HG03520 (cell line): ENCODE measurements around the gene SHC2.
"Not testable (repeated sequence)": the region's sequence is repeated elsewhere in the genome, so short reads cannot be mapped to it uniquely, and the experiment has no call there.

Experiments used
- ATAC-seq: cut with Tn5 transposase; IDR thresholded peaks from one replicate; pipeline ENCODE4 v1.9.1; 2021; ENCODE audit warnings: mild to moderate bottlenecking, moderate library complexity; ENCODE audit not compliant: unreplicated experiment

Gene SHC2

GRCh38 chr19:449916-450315, 10.9 kb downstream of the SHC2 start:
- ATAC-seq: no peak

- ATAC-seq: no peak
Measured at GRCh38 chr19:447816-448560, 12.8 kb downstream of the SHC2 start.

GRCh38 chr19:447064-447426, 13.8 kb downstream of the SHC2 start:
- ATAC-seq: no peak

- ATAC-seq: no peak
Measured at GRCh38 chr19:444677-445210, 16.1 kb downstream of the SHC2 start.

- no peak for ATAC-seq
Measured at GRCh38 chr19:443005-443404, 17.8 kb downstream of the SHC2 start.

GRCh38 chr19:442085-442484, 18.7 kb downstream of the SHC2 start:
- no peak for ATAC-seq

GRCh38 chr19:441213-441836, 19.5 kb downstream of the SHC2 start:
- ATAC-seq: no peak

GRCh38 chr19:440391-441212, 20.2 kb downstream of the SHC2 start:
- ATAC-seq: no peak

GRCh38 chr19:439167-439900, 21.5 kb downstream of the SHC2 start:
- ATAC-seq: no peak

GRCh38 chr19:438416-438958, 22.3 kb downstream of the SHC2 start:
- no peak for ATAC-seq

- ATAC-seq: no peak
Measured at GRCh38 chr19:437041-437440, 23.8 kb downstream of the SHC2 start.

- no peak for ATAC-seq
Measured at GRCh38 chr19:436413-436950, 24.4 kb downstream of the SHC2 start.

- ATAC-seq: no peak
Measured at GRCh38 chr19:435707-436412, 25.0 kb downstream of the SHC2 start.

- ATAC-seq: no peak
Measured at GRCh38 chr19:435056-435706, 25.7 kb downstream of the SHC2 start.

GRCh38 chr19:434152-434960, 26.5 kb downstream of the SHC2 start:
- ATAC-seq: no peak

GRCh38 chr19:430701-431100, 30.1 kb downstream of the SHC2 start:
- no peak for ATAC-seq

- ATAC-seq: no peak
Measured at GRCh38 chr19:428149-428548, 32.7 kb downstream of the SHC2 start.

GRCh38 chr19:427675-428074, 33.2 kb downstream of the SHC2 start:
- not testable (repeated sequence) for ATAC-seq
